Measurements from ENCODE around the gene R3HDM2. TPM values are rescaled to one million over a fixed set of nuclear protein-coding genes. Genes with fewer than 3 reads are reported as not detected.

R3HDM2 gene
- total and polyA plus RNA-seq, 2 of the 13 experiments (the other 11 are each of a cell fraction or from before 2014, with no cell fraction given): 11.1 to 23.5 TPM

DNA sequence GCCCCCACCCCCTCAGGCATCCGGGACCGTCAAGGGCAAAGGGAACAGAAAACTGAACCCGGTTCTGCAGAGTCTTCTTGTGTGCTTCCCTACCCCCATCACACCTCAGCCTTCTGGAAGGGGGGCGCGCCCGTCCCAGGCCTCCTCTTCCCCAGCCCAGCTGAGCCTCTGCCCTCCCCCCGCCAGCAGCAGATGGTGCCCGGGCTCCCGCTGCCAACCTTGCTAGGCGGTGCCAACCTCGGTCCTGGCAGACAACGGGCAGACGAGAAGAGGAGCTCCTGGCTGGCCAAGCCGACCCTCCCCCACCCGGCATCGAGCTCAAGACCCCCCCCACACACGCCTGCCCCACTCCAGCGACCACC is 188.5 kb downstream of the R3HDM2 start (continued):
- TF ChIP-seq GABPA (IDR thresholded peaks at IDR 0.05; ENCODE audit: low read depth, low read length) (no peak), GABPA (CRISPR knock-in tag; IDR thresholded peaks at IDR 0.05; ENCODE audit: low read depth) (no peak)

DNA sequence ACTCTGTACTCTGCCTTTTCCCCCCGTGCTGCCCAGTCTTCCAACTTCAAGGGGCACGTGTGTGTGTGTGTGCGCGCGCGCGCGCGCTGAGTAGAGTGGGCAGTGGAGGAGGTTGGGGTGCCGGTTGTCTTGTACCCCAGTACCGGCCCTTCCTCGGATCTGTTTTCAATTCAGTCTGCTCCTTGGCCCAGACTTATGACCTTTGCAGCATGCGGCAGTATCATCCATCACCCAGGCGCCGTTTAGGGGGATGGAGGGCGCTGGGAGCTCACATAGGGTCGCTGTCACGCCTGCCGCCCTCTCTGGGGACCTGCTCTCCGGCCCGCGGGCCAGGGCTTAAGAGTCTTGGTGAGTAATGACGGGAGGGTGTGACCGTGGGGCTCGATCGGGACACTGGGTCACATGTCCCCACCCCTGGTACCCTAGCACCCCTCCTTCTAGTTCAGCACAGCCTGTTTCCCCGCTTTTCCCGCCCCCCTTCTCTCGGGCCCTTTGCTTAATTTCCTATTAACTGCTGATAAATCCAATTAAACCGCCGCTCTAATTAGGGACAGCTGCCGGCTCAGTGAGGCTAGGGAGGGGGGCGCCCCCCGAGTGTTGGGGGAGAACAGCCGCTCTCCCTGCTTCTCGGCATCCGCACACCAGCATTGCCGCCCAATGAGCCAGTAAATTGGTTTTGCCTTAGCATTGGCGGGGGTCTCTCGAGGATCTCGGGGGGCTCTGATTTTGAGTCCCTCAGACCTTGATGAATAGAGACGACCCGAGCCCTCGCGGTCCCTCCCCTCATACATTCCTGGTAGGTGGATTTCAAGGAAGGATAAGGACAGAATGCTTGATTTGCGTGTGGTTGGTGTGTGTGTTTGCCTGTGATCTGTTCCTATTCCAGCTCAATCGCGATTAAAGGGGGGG is 189.2 kb downstream of the R3HDM2 start:
- no peaks in the 10 kb centered on the region for H3K9me3 ChIP-seq (ENCODE audit: low read length)
- no peak overlapping the region for H2AFZ ChIP-seq (ENCODE audit: low read length)
- H3K36me3 ChIP-seq (replicated peaks in 1 of 2; ENCODE audit: control insufficient read depth in 1 of 2, insufficient read depth in 2 of 2, low read length in 2 of 2): no peaks in the 10 kb centered on the region
- POLR2A ChIA-PET: interaction anchor here (1.1 to 8.9 kb wide), 2 partner anchors 11 to 19 kb away, joined by 3 to 116 read pairs; partner anchors contain the start of gene SHMT2
- peak overlapping the region; percentile 99; the same call in 1 of the 2 replicates for H3K4me2 ChIP-seq (ENCODE audit: low read depth, low read length)
- intact Hi-C loops (cut with micrococcal nuclease; ENCODE audit: unreplicated experiment): no loop called here
- DNase-seq (ENCODE audit: low spot score) (no peak), ATAC-seq (no peak), FAIRE-seq (no peak)
- 30% methylated on average over 32 of the region's 48 CpGs for WGBS (ENCODE audit: low lambda C conversion rate)
- CTCF ChIA-PET (ENCODE audit: low intra/inter-chr PET ratio, low total read pairs): interaction anchor here (1.5 to 11.7 kb wide), 3 partner anchors 15 to 59 kb away, joined by 3 to 308 read pairs (median 87); partner anchors contain the start of genes NXPH4 and SHMT2
- no peak overlapping the region for H3K27ac ChIP-seq (ENCODE audit: extremely low read length, insufficient read depth, low read length)
- H3K4me3 ChIP-seq (replicated peaks in 1 of 3; ENCODE audit: insufficient read depth in 1 of 3, low read depth in 2 of 3, low read length in 3 of 3): no peak overlapping the region; a peak in 1 of 6 replicates
- no peak overlapping the region for H3K9ac ChIP-seq (ENCODE audit: insufficient read depth, low read depth, low read length)
- BruUV-seq (replicated peaks): no TSS peak
- H4K20me1 ChIP-seq (ENCODE audit: insufficient read depth, low read length): no peaks in the 10 kb centered on the region; the same call in 1 of the 2 replicates
- H3K27me3 ChIP-seq (ENCODE audit: control insufficient read depth in 1 of 2, insufficient read depth in 2 of 2, low read length in 2 of 2): peaks cover 19 to 55% of the 10 kb centered on the region in 2 experiments
- H3K4me1 ChIP-seq (ENCODE audit: insufficient read depth, low read length): peaks cover 74% of the 10 kb centered on the region
- in situ Hi-C loops (cut with HindIII; ENCODE audit: extremely low pct_ligation_motif_present, low pct_unique_long_range_greater_than_20kb): no loop called here
- TF ChIP-seq NCOA2 (CRISPR knock-in tag; IDR thresholded peaks at IDR 0.05): no peak
- TF ChIP-seq MATR3 (CRISPR knock-in tag; IDR thresholded peaks at IDR 0.05): no peak
- TF ChIP-seq CEBPB (IDR thresholded peaks at IDR 0.05; ENCODE audit: borderline replicate concordance, low read depth, low read length): no peak
- no peak for TF ChIP-seq RAD21 (CRISPR knock-in tag; IDR thresholded peaks at IDR 0.05)
- no peaks in the 10 kb centered on the region for H3K79me2 ChIP-seq (ENCODE audit: insufficient read depth, low read length)
